ENCODE results near the gene NECTIN2.
"Not testable (repeated sequence)": the region's sequence is repeated elsewhere in the genome, so short reads cannot be mapped to it uniquely, and the experiment has no call there.

GRCh38 chr19:44861576-44861975 is 15.5 kb downstream of the NECTIN2 start:
- TF ChIP-seq CTCF (conservative IDR thresholded peaks at IDR 0.05; ENCODE audit: low read depth, low read length); EZH2 (IDR thresholded peaks at IDR 0.05; ENCODE audit: borderline replicate concordance, low read depth, low read length, poor library complexity, severe bottlenecking): not testable (repeated sequence)

Data from A673 (cell line).